HK-2 (cell line): Measurements from ENCODE around the gene THOC6.

Experiments used
- DNase-seq: peaks from one replicate; pipeline ENCODE4 v3.0.0-alpha.2; 2018; ENCODE audit not compliant: unreplicated experiment

The THOC6 gene

DNA sequence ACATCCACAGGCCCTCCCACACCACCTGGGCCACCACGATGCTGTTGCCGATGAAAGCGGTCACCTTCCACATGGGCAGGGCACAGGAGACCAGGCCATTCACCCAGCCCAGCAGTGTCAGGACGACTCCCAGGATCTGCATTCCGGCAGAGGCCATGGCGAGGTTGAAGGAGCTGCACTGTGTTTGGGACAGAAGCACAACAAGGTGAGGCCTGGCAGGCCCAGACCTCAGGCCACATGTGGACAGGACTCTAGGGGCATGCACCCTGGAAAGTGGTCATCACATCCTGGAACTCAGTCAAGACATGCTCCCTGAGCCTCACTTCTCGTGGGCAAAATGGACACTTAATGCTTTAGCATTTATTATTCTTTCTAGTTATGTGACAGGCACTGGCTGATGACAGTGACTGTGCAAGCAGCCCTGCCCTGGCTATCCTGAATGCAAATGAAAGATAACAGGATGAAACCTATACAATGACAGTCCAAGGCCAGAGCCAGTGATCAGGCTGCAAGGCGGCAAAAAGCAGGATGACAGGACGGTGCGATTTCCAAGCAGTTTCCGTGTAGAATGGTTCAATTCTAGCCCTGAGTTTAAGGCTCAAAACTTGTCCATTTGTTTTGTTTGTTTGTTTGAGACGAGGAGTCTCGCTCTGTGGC, 7.8 kb upstream of the THOC6 start:
- DNase-seq = no peak

DNA sequence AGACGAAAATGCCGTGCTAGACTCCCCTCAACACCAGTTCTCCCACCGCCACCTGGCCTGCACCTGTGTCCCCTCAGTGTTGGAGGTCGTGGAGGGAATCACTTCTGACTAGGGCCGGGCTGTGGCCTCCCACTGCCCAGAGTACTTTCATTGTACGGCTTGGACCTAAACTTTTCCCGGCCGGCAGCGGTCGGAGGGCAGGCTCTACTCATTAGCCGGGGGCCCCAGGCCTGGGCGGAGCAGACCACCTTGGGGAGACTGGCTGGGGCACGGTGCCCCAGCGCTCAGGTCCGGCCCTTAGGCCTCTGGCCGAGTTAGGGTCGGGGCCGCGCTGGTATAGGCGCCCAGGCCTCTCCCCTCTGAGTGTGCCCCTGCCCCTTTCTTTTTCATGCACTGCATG, 6.5 kb upstream of the THOC6 start:
- DNase-seq = no peak

DNA sequence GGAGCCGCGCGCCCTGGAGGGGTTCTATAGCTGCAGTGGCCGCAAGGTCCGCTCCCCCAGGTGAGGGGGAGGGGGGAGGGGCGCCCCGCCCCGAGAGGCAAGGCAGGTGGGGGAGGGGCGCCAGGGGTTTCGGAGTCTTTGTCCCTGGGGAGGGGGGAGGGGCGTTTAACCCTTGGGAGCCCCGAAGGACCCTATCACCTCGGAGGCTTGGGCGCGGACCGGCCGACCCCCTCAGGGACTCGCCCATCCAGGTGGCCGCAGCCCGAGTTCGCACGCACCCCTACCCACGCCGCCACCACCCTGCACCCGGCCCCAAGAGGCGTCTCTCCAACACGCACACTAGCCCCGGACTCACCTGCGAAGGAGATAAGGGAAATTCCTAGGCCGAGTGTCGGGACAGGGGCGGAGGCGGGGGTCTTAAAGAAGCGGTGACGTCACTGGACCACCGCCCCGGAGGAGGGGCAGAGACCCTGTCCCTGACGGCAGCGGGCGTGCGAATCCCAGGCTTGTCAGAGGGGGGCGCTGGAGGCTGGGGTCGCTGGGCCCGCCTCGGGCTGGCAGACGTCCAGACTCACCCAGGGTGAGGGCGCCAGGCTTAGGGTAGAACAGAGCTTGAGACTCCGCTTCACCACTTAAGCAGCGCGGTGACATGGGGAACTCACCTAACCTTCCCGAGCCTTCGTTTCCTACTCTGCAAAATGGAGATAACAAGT, 5.9 kb upstream of the THOC6 start, which contains the start of gene CLDN6:
Gene CLDN6, minus strand, starts transcription at position 390 of the 713 bp plus-strand sequence. CDS start 2,162 bp downstream, outside the sequence.
- DNase-seq = no peak

DNA sequence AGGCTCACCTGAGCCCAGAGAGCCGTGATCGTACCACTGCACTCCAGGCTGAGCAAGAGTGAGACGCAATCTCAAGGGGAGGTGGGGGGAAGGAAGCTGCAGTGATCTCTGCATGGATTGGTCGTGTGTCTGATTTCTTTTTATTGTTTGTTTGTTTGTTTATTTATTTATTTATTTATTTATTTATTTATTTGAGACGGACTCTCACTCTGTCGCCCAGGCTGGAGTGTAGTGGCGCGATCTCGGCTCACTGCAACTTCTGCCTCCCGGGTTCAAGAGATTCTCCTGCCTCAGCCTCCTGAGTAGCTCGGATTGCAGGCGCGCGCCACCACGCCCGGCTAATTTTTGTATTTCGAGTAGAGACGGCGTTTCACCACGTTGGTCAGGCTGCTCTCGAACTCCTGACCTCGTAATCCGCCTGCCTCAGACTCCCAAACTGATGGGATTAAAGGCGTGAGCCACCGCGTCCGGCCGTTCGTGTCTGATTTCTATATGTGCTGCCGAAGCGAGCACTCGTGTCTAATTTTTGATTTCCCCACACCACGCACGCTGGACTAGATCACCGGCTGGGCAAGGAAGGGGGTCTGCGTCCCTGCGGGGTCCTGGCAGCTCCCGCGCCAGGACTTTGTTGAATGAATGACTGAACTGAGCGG, 4.1 kb upstream of the THOC6 start:
- no peak for DNase-seq

DNA sequence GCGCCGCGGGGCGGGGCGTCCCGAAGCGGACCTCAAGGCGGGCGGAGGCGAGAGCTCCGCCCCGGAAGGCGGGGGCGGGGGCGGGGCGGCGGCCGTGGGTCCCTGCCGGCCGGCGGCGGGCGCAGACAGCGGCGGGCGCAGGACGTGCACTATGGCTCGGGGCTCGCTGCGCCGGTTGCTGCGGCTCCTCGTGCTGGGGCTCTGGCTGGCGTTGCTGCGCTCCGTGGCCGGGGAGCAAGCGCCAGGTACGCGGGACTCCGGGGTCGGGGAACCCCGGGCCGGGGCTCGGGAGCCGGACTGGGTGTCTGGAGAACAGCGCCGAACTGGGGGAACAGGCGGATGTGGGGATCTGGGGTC, 3.6 kb upstream of the THOC6 start, which contains the start of gene TNFRSF12A:
Gene TNFRSF12A, plus strand, starts transcription at position 122 of the 357 bp plus-strand sequence. Its CDS starts 30 bp downstream, at position 152.
- peak; percentile 78 for DNase-seq

DNA sequence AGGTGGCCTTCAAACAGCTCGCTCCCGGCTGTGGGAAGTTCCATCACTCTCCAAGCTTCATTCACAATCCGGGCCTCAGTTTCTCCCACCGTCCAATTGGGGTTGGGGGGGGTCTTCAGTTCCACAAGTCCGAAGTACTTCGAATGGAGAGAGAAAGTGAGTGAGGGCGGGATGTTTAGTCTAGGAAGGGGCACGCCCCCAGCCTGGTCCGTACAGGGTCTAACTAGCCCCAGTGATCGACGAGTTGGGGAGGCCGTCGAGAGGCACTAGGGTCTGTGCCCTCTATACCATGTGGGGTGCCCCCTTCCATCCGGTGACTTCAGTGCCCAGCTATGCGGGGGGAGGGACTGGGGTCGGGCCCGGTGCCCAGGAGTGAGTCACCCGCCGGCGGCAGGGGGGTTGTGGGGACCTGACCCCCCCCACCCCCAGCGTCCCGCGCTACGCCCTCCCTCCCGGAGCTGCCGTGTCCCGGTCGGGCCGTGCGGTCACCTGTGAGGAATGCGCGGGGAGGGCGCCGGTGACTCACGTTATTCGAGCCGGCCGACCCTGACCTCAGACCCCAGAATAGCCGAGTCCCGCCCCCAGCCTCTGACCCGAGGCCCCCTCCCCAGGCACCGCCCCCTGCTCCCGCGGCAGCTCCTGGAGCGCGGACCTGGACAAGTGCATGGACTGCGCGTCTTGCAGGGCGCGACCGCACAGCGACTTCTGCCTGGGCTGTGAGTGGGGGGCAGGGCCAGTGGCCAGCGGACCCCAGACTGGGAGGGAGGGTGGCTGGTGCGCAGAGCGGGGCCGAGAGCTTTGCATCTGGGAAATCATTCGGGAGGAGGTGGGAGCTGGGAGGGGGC, 3.0 kb upstream of the THOC6 start:
- peak; percentile 93 for DNase-seq

DNA sequence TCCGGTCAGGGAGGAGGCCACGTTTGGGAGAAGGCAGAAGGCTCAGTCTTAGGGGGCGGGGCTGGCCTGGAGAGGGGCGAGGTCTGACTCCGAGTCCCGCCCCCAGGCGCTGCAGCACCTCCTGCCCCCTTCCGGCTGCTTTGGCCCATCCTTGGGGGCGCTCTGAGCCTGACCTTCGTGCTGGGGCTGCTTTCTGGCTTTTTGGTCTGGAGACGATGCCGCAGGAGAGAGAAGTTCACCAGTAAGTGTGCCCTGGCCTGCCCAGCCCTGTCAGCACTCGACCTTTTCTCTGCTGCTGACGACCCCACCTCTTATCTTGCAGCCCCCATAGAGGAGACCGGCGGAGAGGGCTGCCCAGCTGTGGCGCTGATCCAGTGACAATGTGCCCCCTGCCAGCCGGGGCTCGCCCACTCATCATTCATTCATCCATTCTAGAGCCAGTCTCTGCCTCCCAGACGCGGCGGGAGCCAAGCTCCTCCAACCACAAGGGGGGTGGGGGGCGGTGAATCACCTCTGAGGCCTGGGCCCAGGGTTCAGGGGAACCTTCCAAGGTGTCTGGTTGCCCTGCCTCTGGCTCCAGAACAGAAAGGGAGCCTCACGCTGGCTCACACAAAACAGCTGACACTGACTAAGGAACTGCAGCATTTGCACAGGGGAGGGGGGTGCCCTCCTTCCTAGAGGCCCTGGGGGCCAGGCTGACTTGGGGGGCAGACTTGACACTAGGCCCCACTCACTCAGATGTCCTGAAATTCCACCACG, 2.2 kb upstream of the THOC6 start:
- DNase-seq = peak; percentile 93

DNA sequence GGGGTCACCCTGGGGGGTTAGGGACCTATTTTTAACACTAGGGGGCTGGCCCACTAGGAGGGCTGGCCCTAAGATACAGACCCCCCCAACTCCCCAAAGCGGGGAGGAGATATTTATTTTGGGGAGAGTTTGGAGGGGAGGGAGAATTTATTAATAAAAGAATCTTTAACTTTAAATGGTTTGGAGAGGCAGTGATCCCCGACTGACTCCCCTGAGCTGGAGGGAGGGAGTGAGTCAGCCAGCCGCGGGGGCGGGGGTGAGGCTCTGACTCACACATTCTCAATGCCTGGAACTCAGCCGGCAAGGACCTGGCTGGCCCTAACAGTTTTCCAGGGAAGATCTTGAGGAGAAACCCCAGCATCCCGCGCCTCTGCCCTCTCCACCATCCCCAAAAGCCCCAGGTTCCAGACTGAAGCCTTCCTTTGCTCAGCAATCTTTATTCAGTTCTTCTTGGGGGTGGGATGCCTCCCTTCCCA, 1.6 kb upstream of the THOC6 start:
- DNase-seq = peak; percentile 83

DNA sequence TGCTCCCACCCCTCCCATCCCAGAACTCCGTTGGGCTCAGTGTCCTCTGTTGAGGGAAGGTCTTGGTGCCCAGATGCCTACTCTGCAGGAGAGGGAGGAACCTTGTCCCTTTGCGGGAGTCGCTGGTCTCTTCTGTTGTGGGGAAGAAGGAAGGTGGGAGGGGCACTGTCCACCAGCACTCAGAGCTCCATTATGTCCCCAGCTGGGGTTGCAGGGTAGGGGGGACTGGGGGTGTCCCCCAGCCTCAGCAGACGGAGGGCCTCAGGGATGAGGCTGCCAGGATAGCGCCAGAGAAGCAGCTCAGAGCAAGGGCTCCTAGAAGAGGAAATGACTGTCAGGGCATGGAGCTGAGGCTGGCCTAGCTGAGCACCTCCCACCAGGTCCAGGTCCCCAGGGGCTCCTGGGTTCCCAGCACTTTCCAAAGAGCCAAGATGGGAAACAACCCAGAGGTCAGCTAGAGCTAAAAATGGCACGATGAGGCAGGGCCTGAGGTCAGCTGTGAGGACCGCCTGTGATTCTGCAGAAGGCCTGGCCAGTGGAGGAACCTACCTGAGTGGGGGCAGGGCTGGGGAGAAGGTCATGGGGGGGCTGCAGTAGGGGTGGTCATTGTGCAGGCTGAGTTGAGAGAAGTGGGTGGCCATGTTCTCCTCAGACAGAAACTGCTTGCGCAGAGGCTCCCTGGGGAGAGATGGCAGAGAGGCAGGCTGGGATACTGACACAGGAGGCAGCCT, 986 bp upstream of the THOC6 start:
- DNase-seq = no peak

DNA sequence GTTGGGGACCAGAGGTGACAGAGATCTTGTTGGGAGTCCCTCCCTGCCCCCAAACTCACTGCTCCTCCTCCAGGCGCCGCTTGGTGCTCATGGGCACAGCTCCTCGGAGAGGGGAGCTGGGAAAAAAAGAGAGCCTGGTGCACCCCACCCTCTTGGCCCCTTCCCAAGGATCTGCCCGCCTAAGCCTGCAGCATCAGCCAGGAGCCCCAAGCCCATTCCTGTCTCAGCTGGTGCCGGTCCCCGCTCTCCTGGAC, 493 bp upstream of the THOC6 start:
- DNase-seq = peak; percentile 85

DNA sequence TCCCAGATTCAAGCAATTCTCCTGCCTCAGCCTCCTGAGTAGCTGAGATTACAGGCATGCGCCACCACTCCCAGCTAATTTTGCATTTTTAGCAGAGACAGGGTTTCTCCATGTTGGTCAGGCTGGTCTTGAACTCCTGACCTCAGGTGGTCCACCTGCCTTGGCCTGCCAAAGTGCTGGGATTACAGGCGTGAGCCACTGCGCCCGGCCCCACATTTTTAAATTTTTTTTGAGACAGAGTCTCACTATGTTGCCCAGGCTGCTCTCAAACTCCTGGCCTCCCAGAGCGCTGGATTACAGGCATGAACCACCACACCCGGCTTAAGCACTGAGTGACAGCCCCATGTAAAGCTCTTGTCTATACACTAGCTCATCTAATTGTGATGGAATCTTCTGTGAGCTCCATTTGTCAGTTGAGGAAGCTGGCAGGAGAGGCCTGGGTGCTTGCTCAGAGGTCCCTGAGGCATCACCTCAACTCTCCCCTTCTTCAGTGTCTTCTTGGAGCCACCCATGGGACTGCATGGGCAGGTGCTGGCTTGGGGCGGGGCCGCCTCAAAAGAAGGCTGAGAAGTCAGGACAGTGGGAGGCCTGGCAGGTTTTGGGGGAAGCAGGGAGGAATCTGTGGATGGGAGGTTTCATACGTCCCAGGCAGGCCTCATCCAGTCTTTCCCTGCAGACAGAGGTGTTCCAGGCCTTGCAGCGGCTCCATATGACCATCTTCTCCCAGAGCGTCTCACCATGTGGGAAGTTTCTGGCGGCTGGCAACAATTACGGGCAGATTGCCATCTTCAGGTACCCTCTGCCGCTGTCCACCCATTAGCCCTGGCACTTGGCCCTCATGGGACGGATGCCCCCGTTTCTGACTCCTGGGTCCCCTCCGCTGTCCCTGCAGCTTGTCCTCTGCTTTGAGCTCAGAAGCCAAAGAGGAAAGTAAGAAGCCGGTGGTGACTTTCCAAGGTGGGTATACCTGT, 1.5 kb downstream of the THOC6 start:
- DNase-seq = no peak

DNA sequence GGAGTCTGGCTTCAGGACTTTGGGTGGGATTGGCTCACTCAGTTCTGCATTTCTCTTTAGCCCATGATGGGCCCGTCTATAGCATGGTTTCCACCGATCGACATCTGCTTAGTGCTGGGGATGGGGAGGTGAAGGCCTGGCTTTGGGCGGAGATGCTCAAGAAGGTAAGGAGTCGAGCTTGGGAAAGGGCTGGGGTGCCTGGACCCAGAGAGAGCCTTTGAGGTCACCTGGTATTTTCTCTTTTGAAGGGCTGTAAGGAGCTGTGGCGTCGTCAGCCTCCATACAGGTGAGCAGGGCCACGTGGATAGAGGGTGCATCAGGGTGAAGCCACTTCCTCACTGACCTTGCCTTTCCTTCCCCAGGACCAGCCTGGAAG, 2.2 kb downstream of the THOC6 start:
- no peak for DNase-seq

DNA sequence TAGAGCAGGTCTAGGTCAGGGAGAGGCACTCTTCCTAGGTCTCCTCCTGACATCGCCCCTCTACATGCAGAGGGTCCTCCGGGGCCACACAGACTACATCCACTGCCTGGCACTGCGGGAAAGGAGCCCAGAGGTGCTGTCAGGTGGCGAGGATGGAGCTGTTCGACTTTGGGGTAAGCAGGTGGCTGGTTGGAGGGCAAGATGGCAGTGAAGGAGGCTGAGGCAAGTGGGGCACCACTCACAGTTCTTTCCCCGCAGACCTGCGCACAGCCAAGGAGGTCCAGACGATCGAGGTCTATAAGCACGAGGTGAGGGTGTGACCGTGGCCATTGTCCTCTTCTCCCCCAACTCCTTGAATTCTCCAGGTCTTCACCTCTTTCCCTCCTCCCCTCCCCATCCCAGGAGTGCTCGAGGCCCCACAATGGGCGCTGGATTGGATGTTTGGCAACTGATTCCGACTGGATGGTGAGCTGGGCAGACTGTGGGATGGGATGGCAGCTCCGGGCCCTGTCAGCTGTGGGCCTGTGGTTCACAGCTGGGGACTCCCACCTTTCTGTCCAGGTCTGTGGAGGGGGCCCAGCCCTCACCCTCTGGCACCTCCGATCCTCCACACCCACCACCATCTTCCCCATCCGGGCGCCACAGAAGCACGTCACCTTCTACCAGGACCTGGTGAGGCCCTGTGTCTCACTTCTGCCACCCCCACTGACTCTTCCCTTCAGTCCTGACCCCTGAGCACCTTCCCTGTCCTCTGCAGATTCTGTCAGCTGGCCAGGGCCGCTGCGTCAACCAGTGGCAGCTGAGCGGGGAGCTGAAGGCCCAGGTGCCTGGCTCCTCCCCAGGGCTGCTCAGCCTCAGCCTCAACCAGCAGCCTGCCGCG, 3.0 kb downstream of the THOC6 start:
- no peak for DNase-seq

DNA sequence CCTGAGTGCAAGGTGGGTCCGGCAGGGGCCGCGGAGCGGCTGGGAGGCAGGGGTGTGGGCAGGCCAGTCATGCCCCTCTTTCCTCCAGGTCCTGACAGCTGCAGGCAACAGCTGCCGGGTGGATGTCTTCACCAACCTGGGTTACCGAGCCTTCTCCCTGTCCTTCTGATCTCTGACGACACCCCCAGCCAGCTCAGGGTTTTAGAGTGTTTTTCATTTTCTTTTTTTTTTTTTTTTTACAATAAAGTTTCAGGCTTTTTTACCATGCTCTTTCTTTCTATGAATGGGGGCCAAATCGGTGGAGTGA, 3.6 kb downstream of the THOC6 start:
- no peak for DNase-seq

DNA sequence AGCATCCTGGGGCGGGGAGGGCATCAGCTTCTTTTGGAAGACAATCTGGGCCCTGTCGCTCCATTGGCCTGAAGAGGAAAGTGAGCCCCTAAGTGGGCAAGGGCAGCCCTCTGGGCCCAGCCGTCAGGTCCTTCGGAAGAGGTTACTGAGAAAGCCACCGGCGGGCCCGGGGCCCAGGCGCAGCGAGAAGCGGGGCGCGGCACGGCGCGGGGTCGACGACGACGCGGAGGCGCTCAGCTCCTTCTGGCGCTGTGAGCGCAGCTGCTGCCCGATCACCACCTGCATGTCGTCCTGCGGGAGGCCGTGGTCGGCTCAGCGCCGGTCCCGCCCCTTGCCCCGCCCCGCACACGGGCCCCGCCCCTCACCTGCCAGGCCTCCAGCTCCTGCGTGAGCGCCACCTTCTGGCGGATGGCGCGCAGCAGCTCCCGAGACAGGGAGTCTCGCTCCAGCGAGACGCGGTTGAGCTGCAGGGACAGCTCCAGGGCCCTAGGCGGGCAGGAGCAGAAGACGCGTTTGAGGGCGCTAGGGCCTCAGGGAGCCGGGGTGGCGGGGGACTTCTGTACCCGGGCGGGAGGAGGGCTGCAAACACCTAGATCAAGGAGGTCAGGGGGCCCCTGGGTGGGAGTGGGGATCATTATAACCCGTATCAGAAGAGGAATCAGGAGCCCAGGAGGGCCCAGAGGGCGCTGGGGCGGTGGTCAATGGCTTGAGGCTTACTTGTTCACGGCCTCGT, 4.3 kb downstream of the THOC6 start:
- peak; percentile 87 for DNase-seq

DNA sequence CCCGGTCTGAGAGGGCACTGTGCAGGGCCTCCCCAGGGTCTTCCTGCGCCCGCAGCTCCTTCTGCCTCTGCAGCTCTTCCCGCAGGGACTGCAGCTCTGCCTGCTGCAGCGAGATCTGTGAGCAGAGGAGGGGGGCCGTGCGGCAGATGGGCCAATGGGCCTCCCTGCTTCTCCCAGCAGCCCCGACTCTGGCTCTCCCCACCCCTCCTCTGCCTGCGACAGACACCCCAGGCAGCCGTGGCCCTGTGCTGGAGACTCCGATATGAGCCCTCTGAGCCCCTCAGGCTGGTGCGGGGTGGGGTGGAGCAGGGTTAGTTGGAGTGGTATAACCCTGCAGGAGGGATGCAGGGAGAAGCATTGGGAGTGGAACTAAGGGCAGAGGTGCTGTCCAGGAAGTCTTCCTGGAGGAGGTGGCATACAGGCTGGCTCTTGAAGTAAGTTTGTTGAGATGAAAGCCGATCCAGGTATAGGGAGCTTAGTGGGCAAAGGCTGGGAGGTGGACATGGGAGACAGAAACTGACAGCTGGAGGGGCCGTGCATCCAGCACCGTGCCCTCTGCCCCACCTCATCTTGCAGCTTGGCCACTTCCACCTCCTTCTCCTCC, 5.0 kb downstream of the THOC6 start:
- DNase-seq = no peak

DNA sequence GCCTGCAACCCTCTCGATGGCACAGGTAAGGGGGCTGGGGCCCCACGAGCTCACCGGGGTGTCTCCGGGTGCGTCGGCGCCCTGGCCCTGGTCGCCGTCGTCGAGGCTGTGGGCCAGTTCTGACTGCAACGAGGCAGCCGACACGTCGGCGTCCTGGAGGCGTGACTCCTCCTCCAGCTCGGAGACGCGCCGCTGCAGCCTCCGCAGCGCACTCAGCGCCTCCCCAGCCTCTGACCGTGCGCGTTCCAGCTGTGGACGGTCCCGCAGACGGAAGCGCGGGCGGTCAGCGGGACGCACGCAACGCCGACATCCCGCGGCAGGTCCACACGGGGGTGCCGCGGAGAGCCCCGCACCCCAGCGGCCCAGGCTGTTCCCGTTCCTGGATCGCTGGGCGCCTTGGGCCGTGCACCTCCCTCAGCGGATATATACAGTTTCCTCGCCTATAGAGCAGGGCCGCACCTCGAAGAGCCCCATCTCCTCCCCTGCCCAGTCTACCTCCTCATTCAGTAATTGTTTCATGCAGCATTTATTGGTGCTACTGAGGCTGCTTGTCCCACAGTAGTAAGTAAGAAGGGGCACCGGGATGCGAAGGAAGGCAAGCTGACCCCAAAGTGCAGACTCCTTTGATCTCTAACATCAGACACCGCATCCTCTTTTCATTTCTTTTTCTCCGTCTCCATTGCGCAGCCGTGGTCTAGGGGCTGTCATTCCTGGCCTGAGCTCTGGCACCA, 5.8 kb downstream of the THOC6 start:
- no peak for DNase-seq
